H1 (cell line): Measurements from ENCODE around the gene CACNG7. TPM values are rescaled to one million over a fixed set of nuclear protein-coding genes. Genes with fewer than 3 reads are reported as not detected.

Experiments used
- CTCF ChIA-PET: fragments of 300-600 bp; sonication (Branson Sonifier 250); formaldehyde crosslinking; loops from one replicate; lab custom pipeline; 2021; ENCODE audit not compliant: partially characterized antibody; lab: Charles Lee
- POLR2A ChIA-PET: fragments of 300-600 bp; sonication (Branson Sonifier 250); formaldehyde crosslinking; loops from one replicate; lab custom pipeline; 2021; ENCODE audit warnings: inconsistent platforms; ENCODE audit not compliant: partially characterized antibody; lab: Charles Lee
- DNase-seq, 2 experiments: peaks; one replicate each; pipeline versions ENCODE4 v3.0.0 to v3.0.0-alpha.2; 2010 to 2022; ENCODE audit warnings: low spot score in 2 of 2, low read depth in 1 of 2, mixed read lengths in 1 of 2
- FAIRE-seq: peaks from 2 replicates; lab custom pipeline; 2011; peaks lifted over from hg19 to GRCh38; lab: Jason Lieb, UNC
- H2AFZ ChIP-seq: 2 replicates; pipeline ENCODE4 v1.8.1; 2012; ENCODE audit warnings: low read length, inconsistent platforms
- H2AK5ac ChIP-seq: 2 replicates; pipeline ENCODE4 v1.6.1; 2013; ENCODE audit warnings: low read depth, low read length
- H2BK120ac ChIP-seq: replicated peaks from 2 replicates; pipeline ENCODE3; 2013; ENCODE audit warnings: low read depth, low read length, inconsistent platforms
- H2BK12ac ChIP-seq: 2 replicates; pipeline ENCODE4 v1.6.1; 2013; ENCODE audit warnings: low read depth, low read length
- H2BK15ac ChIP-seq: 2 replicates; pipeline ENCODE4 v1.6.1; 2013; ENCODE audit warnings: low read length
- H2BK20ac ChIP-seq: 2 replicates; pipeline ENCODE4 v1.6.1; 2013; ENCODE audit warnings: low read length
- H2BK5ac ChIP-seq: 2 replicates; pipeline ENCODE4 v1.6.1; 2013; ENCODE audit warnings: low read depth, low read length
- H3K14ac ChIP-seq: 2 replicates; pipeline ENCODE4 v1.6.1; 2013; ENCODE audit warnings: inconsistent platforms; ENCODE audit not compliant: insufficient read length
- H3K18ac ChIP-seq: 2 replicates; pipeline ENCODE4 v1.6.1; 2013; ENCODE audit warnings: low read length; ENCODE audit errors: extremely low read depth
- H3K23ac ChIP-seq: 2 replicates; pipeline ENCODE4 v1.6.1; 2013; ENCODE audit warnings: inconsistent platforms; ENCODE audit not compliant: insufficient read length
- H3K23me2 ChIP-seq: 2 replicates; pipeline ENCODE4 v1.6.1; 2013; ENCODE audit warnings: low read depth, low read length
- H3K27ac ChIP-seq: 2 replicates; pipeline ENCODE4 v1.6.1; 2011; ENCODE audit warnings: low read depth, low read length, inconsistent platforms
- H3K27me3 ChIP-seq, 4 experiments: replicated peaks in 1 of 4; 1 replicate in 1 of 4; 2 replicates in 3 of 4; pipeline versions ENCODE4 v1.6.1 to v1.8.1; 2011 to 2013; ENCODE audit warnings: low read length in 3 of 4, mild to moderate bottlenecking in 3 of 4, inconsistent platforms in 2 of 4, mixed read lengths in 2 of 4, moderate library complexity in 1 of 4; ENCODE audit not compliant: control insufficient read depth in 3 of 4, insufficient read depth in 3 of 4; ENCODE audit errors: extremely low read depth in 1 of 4
- H3K36me3 ChIP-seq, 4 experiments: 2 replicates each; pipeline versions ENCODE4 v1.6.1 to v1.8.1; 2011 to 2013; ENCODE audit warnings: mild to moderate bottlenecking in 4 of 4, low read length in 3 of 4, moderate library complexity in 2 of 4, control low read depth in 1 of 4, inconsistent platforms in 1 of 4; ENCODE audit not compliant: insufficient read depth in 4 of 4, control insufficient read depth in 2 of 4
- H3K4ac ChIP-seq: replicated peaks from 2 replicates; pipeline ENCODE3; 2013; ENCODE audit warnings: low read length, low read depth, mixed read lengths, inconsistent platforms; ENCODE audit not compliant: insufficient read length
- H3K4me1 ChIP-seq, 4 experiments: replicated peaks in 1 of 4; 1 replicate in 1 of 4; 2 replicates in 3 of 4; pipeline versions ENCODE4 v1.6.1 to v1.8.1; 2011 to 2013; ENCODE audit warnings: low read length in 3 of 4, inconsistent platforms in 2 of 4, mixed read lengths in 1 of 4; ENCODE audit not compliant: insufficient read depth in 4 of 4, control insufficient read depth in 3 of 4
- H3K4me2 ChIP-seq, 2 experiments: 2 replicates each; pipeline versions ENCODE4 v1.6.1 to v1.8.1; 2011 to 2013; ENCODE audit warnings: low read depth in 2 of 2, low read length in 2 of 2, control low read depth in 1 of 2, inconsistent platforms in 1 of 2, mild to moderate bottlenecking in 1 of 2; ENCODE audit not compliant: insufficient read depth in 1 of 2
- H3K4me3 ChIP-seq, 4 experiments: fragments of 200-600, 300-600 bp in 1 of 4; sonication (generic), shearing (Covaris generic), sonication (Bioruptor Twin) in 1 of 4; 2 replicates each; pipeline versions ENCODE4 v1.5.1 to v1.8.1; 2011 to 2016; ENCODE audit warnings: low read length in 4 of 4, low read depth in 3 of 4, control low read depth in 2 of 4, inconsistent platforms in 2 of 4, mild to moderate bottlenecking in 2 of 4, mixed read lengths in 1 of 4, moderate library complexity in 1 of 4; ENCODE audit not compliant: insufficient read depth in 2 of 4; ENCODE audit errors: extremely low read depth in 1 of 4
- H3K56ac ChIP-seq: replicated peaks from 2 replicates; pipeline ENCODE3; 2013; ENCODE audit warnings: low read depth, mild to moderate bottlenecking, mixed read lengths, low read length, inconsistent platforms; ENCODE audit not compliant: insufficient read length
- H3K79me1 ChIP-seq: 2 replicates; pipeline ENCODE4 v1.6.1; 2013; ENCODE audit warnings: low read depth, low read length, control low read depth
- H3K79me2 ChIP-seq, 2 experiments: 2 replicates each; pipeline versions ENCODE4 v1.6.1 to v1.8.1; 2012 to 2013; ENCODE audit warnings: low read length in 2 of 2, mild to moderate bottlenecking in 2 of 2, inconsistent platforms in 1 of 2; ENCODE audit not compliant: insufficient read depth in 2 of 2, control insufficient read depth in 1 of 2
- H3K9ac ChIP-seq, 4 experiments: replicated peaks in 1 of 4; 1 replicate in 1 of 4; 2 replicates in 3 of 4; pipeline versions ENCODE4 v1.6.1 to v1.8.1; 2011 to 2013; ENCODE audit warnings: low read depth in 3 of 4, low read length in 3 of 4, control low read depth in 2 of 4, mild to moderate bottlenecking in 2 of 4, moderate library complexity in 2 of 4, inconsistent platforms in 1 of 4; ENCODE audit errors: extremely low read depth in 1 of 4
- H3K9me3 ChIP-seq, 2 experiments: 2 replicates each; pipeline versions ENCODE4 v1.6.1 to v1.8.1; 2012 to 2013; ENCODE audit warnings: mild to moderate bottlenecking in 2 of 2, moderate library complexity in 2 of 2, control low read depth in 1 of 2, inconsistent platforms in 1 of 2, low read depth in 1 of 2, low read length in 1 of 2, mixed read lengths in 1 of 2; ENCODE audit not compliant: insufficient read depth in 2 of 2
- H4K20me1 ChIP-seq, 2 experiments: replicated peaks in 1 of 2; 2 replicates each; pipeline versions ENCODE3 to v1.8.1; 2011 to 2013; ENCODE audit warnings: inconsistent platforms in 2 of 2, low read length in 2 of 2, mild to moderate bottlenecking in 1 of 2; ENCODE audit not compliant: insufficient read depth in 2 of 2, control insufficient read depth in 1 of 2
- H4K5ac ChIP-seq: 2 replicates; pipeline ENCODE4 v1.6.1; 2013; ENCODE audit warnings: low read length, low read depth, mixed read lengths, inconsistent platforms; ENCODE audit not compliant: insufficient read length
- H4K8ac ChIP-seq: 2 replicates; pipeline ENCODE4 v1.8.0; 2013; ENCODE audit warnings: mild to moderate bottlenecking, moderate library complexity, low read length, inconsistent platforms; ENCODE audit not compliant: insufficient read depth; ENCODE audit errors: extremely low read depth
- H4K91ac ChIP-seq: replicated peaks from 2 replicates; pipeline ENCODE3; 2013; ENCODE audit warnings: low read length, mixed read lengths, inconsistent platforms; ENCODE audit not compliant: insufficient read length
- GTF2F1 ChIP-seq: IDR thresholded peaks from 2 replicates; pipeline ENCODE4 v1.6.1; 2012; ENCODE audit warnings: low read depth, low read length, improper control_type of control experiment, borderline replicate concordance
- RNF2 ChIP-seq: fragments of 200-900, 300-1000 bp; sonication (generic); IDR thresholded peaks from 2 replicates; pipeline ENCODE4 v1.7.1; 2016; ENCODE audit warnings: borderline replicate concordance, low read depth, mild to moderate bottlenecking, antibody characterized with exemption, low read length; ENCODE audit not compliant: poor library complexity, severe bottlenecking; ENCODE audit errors: missing control alignments
- RXRA ChIP-seq: IDR thresholded peaks from 2 replicates; pipeline ENCODE4 v1.6.1; 2011; ENCODE audit warnings: low read depth, mild to moderate bottlenecking, low read length, moderate library complexity; ENCODE audit not compliant: insufficient read depth
- SIN3A ChIP-seq, 2 experiments: IDR thresholded peaks in 1 of 2; conservative IDR thresholded peaks in 1 of 2; 2 replicates each; pipeline ENCODE4 v1.6.1; 2011 to 2012; ENCODE audit warnings: low read length in 2 of 2, improper control_type of control experiment in 1 of 2, low read depth in 1 of 2, mild to moderate bottlenecking in 1 of 2
- SIX5 ChIP-seq: IDR thresholded peaks from 2 replicates; pipeline ENCODE4 v1.6.1; 2011; ENCODE audit warnings: mild to moderate bottlenecking, low read depth, low read length
- SP4 ChIP-seq: IDR thresholded peaks from 2 replicates; pipeline ENCODE4 v1.6.1; 2012; ENCODE audit warnings: low read length, inconsistent platforms
- SRF ChIP-seq: IDR thresholded peaks from 2 replicates; pipeline ENCODE4 v1.6.1; 2011; ENCODE audit warnings: mild to moderate bottlenecking, low read depth, low read length, moderate library complexity
- WGBS, 2 experiments: shearing (Covaris generic) in 1 of 2; methylation state at CpG; one replicate each; pipeline versions ENCODE4 v1.1.6 to v1.1.7; 2013 to 2015; ENCODE audit warnings: low lambda C conversion rate in 2 of 2, mixed read lengths in 2 of 2, inconsistent platforms in 1 of 2, low coverage in 1 of 2, missing lambda C conversion rate in 1 of 2; ENCODE audit not compliant: insufficient replicate concordance in 2 of 2, insufficient coverage in 1 of 2, insufficient read length in 1 of 2; ENCODE audit errors: extremely low coverage in 1 of 2, missing lambda C conversion rate in 1 of 2; 5-methylcytosine and 5-hydroxymethylcytosine counted together
- polyA plus RNA-seq, 7 experiments: library from polyadenylated mRNA; depleted of rRNA in 3 of 7; stranded (reverse) in 5 of 7; unstranded in 2 of 7; fragments of >200 nt in 5 of 7; fragments of 200-250 nt in 2 of 7; gene quantifications; 1 replicate in 5 of 7; 2 replicates in 1 of 7; 4 replicates in 1 of 7; pipeline versions ENCODE4 v1.2.1 to v1.2.3, GENCODE V29; 2011 to 2013; ENCODE audit warnings: missing spikeins in 2 of 7, mixed read lengths in 2 of 7
- total RNA-seq: library from RNA; stranded (reverse); fragmentation: NEBNext Ultra II Directional; extraction: Animal tissue kit (Norgen Biotek cat#: 25700); gene quantifications from 2 replicates; pipeline ENCODE4 v1.2.1, GENCODE V29; 2021

CACNG7 gene
- total and polyA plus RNA-seq, 2 of the 8 experiments (the other 6 are each of a cell fraction or from before 2014, with no cell fraction given) = 28.9 to 69.8 TPM

- Histone ChIP-seq H4K8ac (no peak overlapping the region), H3K4ac (no peak overlapping the region), H2AK5ac (no peak overlapping the region), H4K5ac (no peak overlapping the region), H2BK15ac (no peak overlapping the region), H3K79me1 (no peaks in the 10 kb centered on the region), H3K23ac (no peak overlapping the region), H2BK120ac (no peak overlapping the region), H3K79me2 (no peaks in the 10 kb centered on the region), H3K23me2 (peaks cover 19% of the 10 kb centered on the region), H3K36me3 (no peaks in the 10 kb centered on the region; a peak in 1 of 8 replicates), H3K4me3 (peak overlapping the region in 2 of 4 experiments; percentile 30 to 77; a peak in 5 of 8 replicates), H3K4me2 (peak overlapping the region; percentile 98 to 100; a peak in 3 of 4 replicates), H3K18ac (no peak overlapping the region), H2AFZ (no peak overlapping the region), H3K56ac (no peak overlapping the region), H3K9ac (no peak overlapping the region), H2BK12ac (no peak overlapping the region), H4K20me1 (no peaks in the 10 kb centered on the region), H4K91ac (no peak overlapping the region), H3K9me3 (no peaks in the 10 kb centered on the region), H3K14ac (no peak overlapping the region), H3K27me3 (peaks cover 0 to 11% (median 3%) of the 10 kb centered on the region in 4 experiments; a peak in 4 of 7 replicates), H2BK5ac (no peak overlapping the region)
- POLR2A ChIA-PET = interaction anchor here (0.8 to 4.7 kb wide), 6 partner anchors 12 to 77 kb away, joined by 3 to 61 read pairs (median 7); partner anchors contain the start of gene MYADM
- CTCF ChIA-PET = interaction anchor here (0.8 to 4.0 kb wide), 14 partner anchors 12 to 302 kb away, joined by 3 to 24 read pairs (median 3); partner anchors contain the start of gene MYADM
- WGBS, 2 experiments = 80% methylated on average over 6 of the region's 12 CpGs; no CpG with 5 or more reads in 1 of the 2 experiments
- no peak for TF ChIP-seq SIX5
- TF ChIP-seq RXRA = no peak
- TF ChIP-seq SP4 = no peak
- no peak for TF ChIP-seq RNF2
- no peak for TF ChIP-seq SIN3A (conservative IDR thresholded peaks at IDR 0.05 in 1 of 2, IDR thresholded peaks at IDR 0.05 in 1 of 2; ENCODE audit: low read depth in 1 of 2, low read length in 2 of 2)
- no peak for TF ChIP-seq SRF
- TF ChIP-seq GTF2F1 = no peak
- TF ChIP-seq, all 59 proteins: peak for 0
- Histone ChIP-seq H3K4me1 (peaks cover 0 to 28% (median 7%) of the 10 kb centered on the region in 4 experiments; a peak in 6 of 7 replicates), H2BK20ac (no peak overlapping the region), H3K27ac (no peak overlapping the region)
- FAIRE-seq = no peak
- DNase-seq = no peak
Observed at GRCh38 chr19:53884256-53884655, 24.8 kb upstream of the CACNG7 start.
